ENCODE data around the gene SLC35F3. TPM values are rescaled to one million over a fixed set of nuclear protein-coding genes. Genes with fewer than 3 reads are reported as not detected.

Gene SLC35F3
- total RNA-seq, 1 experiment from 2014 or later: 0.66 TPM

- CTCF ChIA-PET: no interaction called here
- DNase-seq: no peak
- H3K4me1 Mint-ChIP-seq (ENCODE audit: low read depth, unreplicated experiment): no peaks in the 10 kb centered on the region
- peaks cover 41% of the 10 kb centered on the region for H3K27me3 Mint-ChIP-seq (ENCODE audit: unreplicated experiment)
- H3K4me3 Mint-ChIP-seq (ENCODE audit: low read depth, unreplicated experiment): no peak overlapping the region
- no peak overlapping the region for H3K27ac Mint-ChIP-seq (ENCODE audit: unreplicated experiment)
- no TSS peak for BruUV-seq (replicated peaks)
- H3K36me3 Mint-ChIP-seq (ENCODE audit: insufficient read depth, unreplicated experiment): no peaks in the 10 kb centered on the region
- H3K9me3 Mint-ChIP-seq (ENCODE audit: low read depth, unreplicated experiment): peaks cover 3% of the 10 kb centered on the region
- intact Hi-C loops (cut with micrococcal nuclease; ENCODE audit: unreplicated experiment): no loop called here
- TF ChIP-seq, protein P1, sequence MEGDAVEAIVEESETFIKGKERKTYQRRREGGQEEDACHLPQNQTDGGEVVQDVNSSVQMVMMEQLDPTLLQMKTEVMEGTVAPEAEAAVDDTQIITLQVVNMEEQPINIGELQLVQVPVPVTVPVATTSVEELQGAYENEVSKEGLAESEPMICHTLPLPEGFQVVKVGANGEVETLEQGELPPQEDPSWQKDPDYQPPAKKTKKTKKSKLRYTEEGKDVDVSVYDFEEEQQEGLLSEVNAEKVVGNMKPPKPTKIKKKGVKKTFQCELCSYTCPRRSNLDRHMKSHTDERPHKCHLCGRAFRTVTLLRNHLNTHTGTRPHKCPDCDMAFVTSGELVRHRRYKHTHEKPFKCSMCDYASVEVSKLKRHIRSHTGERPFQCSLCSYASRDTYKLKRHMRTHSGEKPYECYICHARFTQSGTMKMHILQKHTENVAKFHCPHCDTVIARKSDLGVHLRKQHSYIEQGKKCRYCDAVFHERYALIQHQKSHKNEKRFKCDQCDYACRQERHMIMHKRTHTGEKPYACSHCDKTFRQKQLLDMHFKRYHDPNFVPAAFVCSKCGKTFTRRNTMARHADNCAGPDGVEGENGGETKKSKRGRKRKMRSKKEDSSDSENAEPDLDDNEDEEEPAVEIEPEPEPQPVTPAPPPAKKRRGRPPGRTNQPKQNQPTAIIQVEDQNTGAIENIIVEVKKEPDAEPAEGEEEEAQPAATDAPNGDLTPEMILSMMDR (IDR thresholded peaks at IDR 0.05; ENCODE audit: unreplicated experiment): no peak
Observed at GRCh38 chr1:234144901-234145300, 240.4 kb downstream of the SLC35F3 start.

- no TSS peak for BruUV-seq (replicated peaks)
- H3K4me1 Mint-ChIP-seq (ENCODE audit: low read depth, unreplicated experiment): no peaks in the 10 kb centered on the region
- H3K27ac Mint-ChIP-seq (ENCODE audit: unreplicated experiment): no peak overlapping the region
- H3K9me3 Mint-ChIP-seq (ENCODE audit: low read depth, unreplicated experiment): peaks cover 3% of the 10 kb centered on the region
- no peaks in the 10 kb centered on the region for H3K36me3 Mint-ChIP-seq (ENCODE audit: insufficient read depth, unreplicated experiment)
- CTCF ChIA-PET: no interaction called here
- H3K4me3 Mint-ChIP-seq (ENCODE audit: low read depth, unreplicated experiment): no peak overlapping the region
- TF ChIP-seq, protein P1 (IDR thresholded peaks at IDR 0.05; ENCODE audit: unreplicated experiment): no peak
- H3K27me3 Mint-ChIP-seq (ENCODE audit: unreplicated experiment): peaks cover 37% of the 10 kb centered on the region
- no peak for DNase-seq
- intact Hi-C loops (cut with micrococcal nuclease; ENCODE audit: unreplicated experiment): no loop called here
Observed at GRCh38 chr1:234148350-234148749, 243.9 kb downstream of the SLC35F3 start.

- Mint-ChIP-seq H3K9me3 (ENCODE audit: low read depth, unreplicated experiment) (peaks cover under 1% of the 10 kb centered on the region), H3K4me1 (ENCODE audit: low read depth, unreplicated experiment) (no peaks in the 10 kb centered on the region), H3K4me3 (ENCODE audit: low read depth, unreplicated experiment) (no peak overlapping the region), H3K27me3 (ENCODE audit: unreplicated experiment) (peaks cover 32% of the 10 kb centered on the region), H3K36me3 (ENCODE audit: insufficient read depth, unreplicated experiment) (no peaks in the 10 kb centered on the region), H3K27ac (ENCODE audit: unreplicated experiment) (no peak overlapping the region)
- TF ChIP-seq, protein P1 (IDR thresholded peaks at IDR 0.05; ENCODE audit: unreplicated experiment): no peak
- CTCF ChIA-PET: no interaction called here
- no peak for DNase-seq
- intact Hi-C loops (cut with micrococcal nuclease; ENCODE audit: unreplicated experiment): no loop called here
- no TSS peak for BruUV-seq (replicated peaks)
Observed at GRCh38 chr1:234148816-234149215, 244.3 kb downstream of the SLC35F3 start.

GRCh38 chr1:234149217-234149616, 244.7 kb downstream of the SLC35F3 start:
- Mint-ChIP-seq H3K27ac (ENCODE audit: unreplicated experiment) (no peak overlapping the region), H3K4me1 (ENCODE audit: low read depth, unreplicated experiment) (no peaks in the 10 kb centered on the region), H3K4me3 (ENCODE audit: low read depth, unreplicated experiment) (no peak overlapping the region), H3K27me3 (ENCODE audit: unreplicated experiment) (peaks cover 28% of the 10 kb centered on the region), H3K9me3 (ENCODE audit: low read depth, unreplicated experiment) (no peaks in the 10 kb centered on the region), H3K36me3 (ENCODE audit: insufficient read depth, unreplicated experiment) (no peaks in the 10 kb centered on the region)
- DNase-seq: no peak
- TF ChIP-seq, protein P1 (IDR thresholded peaks at IDR 0.05; ENCODE audit: unreplicated experiment): no peak
- CTCF ChIA-PET: no interaction called here
- no TSS peak for BruUV-seq (replicated peaks)
- intact Hi-C loops (cut with micrococcal nuclease; ENCODE audit: unreplicated experiment): no loop called here
